Activated naive CD4-positive, alpha-beta T cell (primary cell): Measurements from ENCODE around the gene CMTM7.

Source experiments
- DNase-seq, 4 experiments: peaks; one replicate each; lab custom pipeline; 2025; lab: John Stamatoyannopoulos, UW

Gene CMTM7

DNA sequence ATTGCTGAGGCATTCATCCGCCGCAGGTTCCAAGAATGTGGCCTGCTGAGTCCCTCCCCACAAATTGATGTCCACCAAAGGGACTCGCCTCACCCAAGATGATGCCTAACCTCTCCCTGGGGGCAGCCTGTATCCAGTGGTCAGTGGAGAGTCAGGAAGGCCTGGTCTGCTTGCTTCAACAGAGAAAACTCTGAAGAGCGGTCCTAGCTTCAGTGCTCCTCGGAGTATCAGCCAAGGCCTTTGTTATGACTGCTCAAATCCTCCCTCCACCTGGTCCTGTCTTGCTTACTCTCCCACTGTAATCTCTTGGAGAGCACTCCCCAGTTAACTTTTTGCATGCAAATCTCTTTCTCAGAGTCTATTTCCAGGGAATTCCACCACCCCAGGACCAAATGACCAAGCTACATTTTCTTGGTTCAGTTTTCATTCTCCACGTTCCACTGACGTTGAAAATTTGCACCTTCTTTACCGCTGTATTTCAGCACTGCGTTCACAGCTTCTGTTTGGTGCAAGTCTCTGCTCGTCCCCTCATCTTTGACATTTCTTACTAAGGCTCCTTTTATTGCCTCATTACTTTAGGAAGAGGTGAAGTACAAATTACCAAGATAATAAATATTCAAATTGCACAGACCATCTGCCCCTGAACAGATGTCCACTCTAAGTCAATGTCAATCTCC lies 22.3 kb downstream of the CMTM7 start:
- no peak for DNase-seq

DNA sequence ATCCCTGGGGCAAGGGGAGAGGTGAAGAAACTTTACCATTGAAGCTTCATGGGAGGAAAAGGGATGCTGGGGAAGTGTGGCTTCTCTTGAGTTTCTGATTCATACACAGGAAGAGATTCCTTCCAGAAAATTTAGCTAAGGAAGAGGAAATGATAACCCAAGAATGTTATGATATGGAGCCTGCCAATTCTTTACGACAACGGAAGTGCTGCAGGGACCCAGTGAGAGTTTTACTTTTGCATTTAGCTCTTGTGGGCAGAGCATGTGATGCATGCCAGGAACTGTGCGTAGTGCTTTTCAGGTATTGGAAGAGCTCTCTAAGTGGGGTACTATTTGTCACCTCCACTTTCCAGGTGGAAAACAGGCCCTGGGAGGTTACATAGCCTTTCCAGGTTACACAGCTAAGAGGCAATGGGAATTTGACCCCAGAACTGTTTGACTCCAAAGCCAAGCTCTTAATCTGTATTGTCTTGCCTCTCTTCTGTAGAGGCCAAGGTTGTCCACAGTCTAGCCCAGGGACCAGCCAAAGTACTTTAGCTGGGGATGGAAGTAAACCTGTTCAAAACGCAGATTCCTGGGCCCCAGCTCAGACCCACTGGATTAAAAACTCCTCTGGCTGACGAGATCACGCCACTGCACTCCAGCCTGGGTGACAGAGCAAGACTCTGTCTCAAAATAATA lies 23.0 kb downstream of the CMTM7 start:
- DNase-seq, result peak in 1 of 4 experiments; percentile 26

DNA sequence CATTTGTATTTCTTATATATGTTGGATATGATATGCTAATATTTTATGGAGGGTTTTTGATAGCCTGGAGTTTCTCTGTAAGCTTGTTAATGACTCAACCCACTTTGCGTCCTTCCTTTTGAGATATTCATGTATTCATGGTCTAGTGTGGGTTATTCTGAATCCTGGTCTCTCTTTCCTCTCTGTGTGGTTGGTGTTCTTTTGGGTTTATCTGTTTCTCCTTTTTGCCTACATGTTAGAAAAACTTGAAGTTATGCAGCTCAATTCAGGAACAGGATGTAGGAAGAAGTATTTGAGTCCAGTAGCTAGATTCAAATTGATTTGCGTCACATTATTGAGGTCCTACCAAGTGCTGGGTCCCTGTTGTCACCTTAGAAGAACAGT lies 28.1 kb downstream of the CMTM7 start:
- DNase-seq, result no peak

DNA sequence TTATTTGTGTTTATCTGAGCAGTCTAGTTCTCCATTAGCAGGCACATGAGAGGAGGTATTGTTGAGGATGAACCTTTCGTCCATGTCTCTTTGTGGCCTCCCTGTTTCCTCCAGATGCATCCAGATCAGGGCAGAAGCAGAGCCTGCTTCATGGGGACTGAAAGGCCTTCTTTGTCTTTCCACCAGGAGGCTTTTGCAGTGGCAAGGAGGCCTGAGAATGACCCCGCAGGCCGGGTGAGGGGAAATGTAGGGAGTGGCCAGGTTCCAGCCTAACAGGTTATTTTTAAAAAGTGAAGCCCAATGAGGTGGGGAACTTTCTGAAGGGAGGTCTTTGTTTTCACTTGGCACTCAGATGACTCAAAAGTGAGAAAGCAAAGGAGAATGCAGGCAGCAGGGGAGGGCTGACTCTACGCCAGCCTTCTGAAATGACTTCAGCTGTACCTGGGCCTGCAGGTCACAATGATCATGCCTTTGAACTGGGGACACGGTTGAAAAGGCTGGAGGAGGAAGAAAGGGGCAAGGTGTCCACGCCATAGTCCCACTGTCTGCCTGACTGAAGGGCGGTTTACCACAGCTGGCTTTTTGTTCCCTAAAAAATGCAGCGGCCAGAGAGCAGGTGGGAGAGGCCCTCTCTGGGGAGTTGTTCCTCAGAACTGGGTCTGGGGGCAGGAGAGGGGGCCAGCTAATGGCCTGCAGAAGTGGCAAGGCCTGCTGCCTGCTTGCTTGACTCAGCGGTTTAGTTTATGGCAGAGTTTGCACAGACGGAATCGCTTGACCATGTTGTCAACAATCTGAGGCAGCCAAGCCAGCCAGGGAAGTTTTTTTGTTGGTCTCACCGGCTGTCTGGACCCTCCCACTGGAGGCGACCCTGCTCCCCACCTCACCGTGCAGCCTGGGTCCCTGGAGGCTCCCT lies 28.7 kb downstream of the CMTM7 start:
- no peak for DNase-seq

GRCh38 chr3:32421185-32421584 lies 29.5 kb downstream of the CMTM7 start:
- DNase-seq, result no peak

GRCh38 chr3:32421991-32422859 lies 30.6 kb downstream of the CMTM7 start:
- DNase-seq, result no peak

DNA sequence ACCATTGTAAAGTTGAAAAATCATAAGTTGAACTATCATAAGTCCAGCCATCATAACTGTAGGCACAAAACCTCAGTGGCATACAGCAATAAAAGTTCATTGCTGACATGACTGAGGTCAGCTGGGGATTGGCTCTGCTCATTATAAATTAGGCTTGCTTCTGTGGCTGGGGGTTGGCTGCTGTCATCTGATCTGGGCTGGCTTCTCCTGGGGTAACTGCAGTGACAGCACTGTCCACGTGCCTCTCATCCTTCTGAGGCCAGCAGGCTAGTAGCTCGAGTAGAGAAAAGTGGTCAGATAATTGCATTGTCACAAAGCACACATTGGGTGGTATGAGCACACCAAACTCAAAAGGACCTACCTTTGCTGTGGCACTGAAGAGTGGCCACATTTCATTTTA lies 31.3 kb downstream of the CMTM7 start:
- no peak for DNase-seq

DNA sequence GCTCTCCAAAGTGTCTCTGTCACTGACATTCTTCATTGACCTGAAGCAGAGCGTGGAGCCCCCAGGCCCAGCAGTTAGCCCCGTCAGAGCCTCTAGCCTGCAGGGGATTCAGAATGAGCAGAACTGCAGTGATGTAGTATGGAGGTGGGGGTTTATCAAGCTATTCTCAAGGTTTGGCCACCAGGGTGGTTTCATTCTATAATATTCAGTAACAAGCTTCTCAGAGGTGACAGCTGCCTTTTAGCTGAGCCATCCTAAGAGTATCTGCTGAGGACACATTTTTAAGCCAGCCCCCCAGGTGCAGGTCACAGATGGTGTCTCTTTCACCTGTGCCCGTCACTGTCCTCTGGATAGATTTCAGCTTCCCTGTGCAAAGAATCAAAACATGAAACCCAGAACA lies 31.9 kb downstream of the CMTM7 start:
- DNase-seq, result no peak

- DNase-seq, result no peak
Measured at GRCh38 chr3:32423956-32424557, 32.4 kb downstream of the CMTM7 start.

- no peak for DNase-seq
Measured at GRCh38 chr3:32424581-32425250, 33.1 kb downstream of the CMTM7 start.

DNA sequence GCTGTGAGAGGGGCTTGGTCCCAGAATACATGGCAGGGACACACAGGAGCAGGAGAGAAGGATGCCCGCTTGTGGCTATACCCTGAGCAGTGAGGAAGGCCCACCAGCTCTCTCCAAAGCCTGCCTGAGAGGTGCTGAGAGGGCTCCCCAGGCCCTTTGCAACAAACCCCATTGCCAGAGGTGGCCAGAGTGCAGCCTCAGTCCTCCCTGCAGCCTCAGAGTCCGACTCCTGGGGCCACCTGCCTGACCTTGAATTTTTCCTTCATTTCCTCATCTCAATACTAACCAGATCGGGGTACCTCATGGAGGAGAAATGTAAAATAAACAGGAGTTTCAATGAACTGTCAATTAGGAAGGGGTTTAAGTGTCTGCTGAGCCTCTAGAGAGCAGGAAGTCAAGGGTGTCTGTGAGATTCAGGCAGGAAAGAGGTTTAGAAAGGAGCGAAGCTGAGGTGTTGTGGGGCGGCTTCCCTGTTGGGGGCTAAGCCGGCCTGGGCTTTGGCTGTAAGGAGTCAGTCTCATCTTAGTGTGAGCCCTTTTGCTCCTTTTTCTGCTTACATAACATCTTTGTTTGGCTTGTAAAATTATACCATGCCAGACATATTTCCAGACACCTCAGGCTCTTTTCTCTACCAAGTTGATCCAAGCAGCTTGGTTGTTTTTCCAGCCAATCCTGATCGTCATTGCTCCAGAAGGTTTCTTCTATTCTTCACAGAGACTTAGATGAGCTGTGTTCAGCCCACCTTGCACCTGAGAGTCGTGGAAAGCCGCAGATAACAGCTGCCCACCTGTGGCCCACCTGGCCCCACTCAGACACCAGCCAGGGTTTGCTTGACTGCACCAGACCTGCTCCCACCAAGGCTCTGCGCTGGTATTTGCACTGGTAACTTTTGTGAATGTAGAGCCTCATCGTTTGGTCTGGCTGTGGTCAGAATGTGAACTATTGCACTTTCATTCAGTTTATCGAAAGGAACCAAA lies 36.7 kb downstream of the CMTM7 start:
- peak in 2 of 4 experiments; percentile 10 to 20 for DNase-seq

DNA sequence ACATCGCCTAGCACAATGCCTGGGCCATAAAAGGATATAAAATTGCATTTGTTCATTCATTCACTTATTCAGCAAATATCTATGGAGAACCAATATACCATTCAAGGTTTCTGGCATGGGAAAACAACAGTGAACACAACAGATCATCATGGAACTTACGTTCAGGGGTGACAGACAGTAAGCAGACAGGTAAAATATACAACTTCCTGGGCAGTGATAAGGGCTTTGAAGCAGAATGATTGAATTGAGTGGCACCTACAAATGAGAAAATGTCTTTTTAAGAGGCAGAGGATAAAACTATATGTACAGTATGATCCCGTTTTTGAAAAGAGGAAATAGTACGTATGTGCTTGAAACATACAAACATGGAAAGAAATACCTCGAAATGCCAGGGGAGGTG lies 39.2 kb downstream of the CMTM7 start:
- no peak for DNase-seq

- DNase-seq, result no peak
Measured at GRCh38 chr3:32431481-32431880, 39.8 kb downstream of the CMTM7 start.

DNA sequence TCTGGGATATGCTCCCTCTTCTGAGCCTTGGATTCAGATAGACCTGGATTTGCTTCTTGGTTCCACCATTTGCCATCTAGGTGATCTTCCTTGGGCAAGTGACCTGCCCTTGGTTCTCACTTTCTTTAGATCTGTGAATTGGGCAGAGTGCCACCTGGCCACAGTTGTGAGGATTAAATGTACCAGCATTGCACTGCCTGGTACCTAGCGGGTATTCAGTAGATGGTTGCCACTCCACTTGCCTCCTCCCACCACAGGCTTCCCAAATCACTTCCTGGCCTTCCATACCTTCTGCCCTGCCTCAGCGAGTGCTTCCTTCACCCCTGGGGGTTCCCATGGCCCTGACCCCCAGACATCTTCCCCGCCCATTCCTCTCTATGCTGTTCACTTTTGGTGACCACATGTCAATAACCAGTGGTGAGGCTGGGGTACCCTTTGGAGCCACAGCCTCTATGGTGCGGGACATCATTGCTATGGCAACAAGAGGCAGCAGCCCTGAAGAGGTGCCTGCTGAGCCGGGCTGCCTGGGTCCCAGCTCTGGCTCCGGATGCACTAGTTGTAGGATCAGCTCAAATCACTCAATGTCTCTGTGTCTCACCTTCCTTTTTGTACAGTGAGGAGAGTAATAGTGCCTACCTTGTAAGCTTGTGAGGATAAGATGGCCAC lies 40.5 kb downstream of the CMTM7 start:
- no peak for DNase-seq

- no peak for DNase-seq
Measured at GRCh38 chr3:32432711-32433530, 41.3 kb downstream of the CMTM7 start.

DNA sequence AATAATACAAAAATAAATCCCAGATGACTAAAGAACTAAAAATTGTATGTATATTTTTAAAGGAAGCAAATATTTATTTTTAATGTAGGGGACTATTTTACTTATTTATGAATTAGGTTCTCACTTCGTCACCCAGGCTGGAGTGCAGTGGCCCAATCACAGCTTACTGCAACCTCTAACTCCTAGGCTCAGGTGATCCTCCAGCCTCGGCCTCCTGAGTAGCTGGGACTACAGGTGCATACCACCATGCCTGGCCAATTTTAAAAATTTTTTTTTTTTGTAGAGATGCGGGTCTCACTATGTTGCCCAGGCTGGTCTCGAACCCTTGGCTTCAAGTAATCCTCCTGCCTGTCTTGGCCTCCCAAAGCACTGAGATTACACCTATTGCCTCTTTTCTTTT lies 42.6 kb downstream of the CMTM7 start:
- no peak for DNase-seq

DNA sequence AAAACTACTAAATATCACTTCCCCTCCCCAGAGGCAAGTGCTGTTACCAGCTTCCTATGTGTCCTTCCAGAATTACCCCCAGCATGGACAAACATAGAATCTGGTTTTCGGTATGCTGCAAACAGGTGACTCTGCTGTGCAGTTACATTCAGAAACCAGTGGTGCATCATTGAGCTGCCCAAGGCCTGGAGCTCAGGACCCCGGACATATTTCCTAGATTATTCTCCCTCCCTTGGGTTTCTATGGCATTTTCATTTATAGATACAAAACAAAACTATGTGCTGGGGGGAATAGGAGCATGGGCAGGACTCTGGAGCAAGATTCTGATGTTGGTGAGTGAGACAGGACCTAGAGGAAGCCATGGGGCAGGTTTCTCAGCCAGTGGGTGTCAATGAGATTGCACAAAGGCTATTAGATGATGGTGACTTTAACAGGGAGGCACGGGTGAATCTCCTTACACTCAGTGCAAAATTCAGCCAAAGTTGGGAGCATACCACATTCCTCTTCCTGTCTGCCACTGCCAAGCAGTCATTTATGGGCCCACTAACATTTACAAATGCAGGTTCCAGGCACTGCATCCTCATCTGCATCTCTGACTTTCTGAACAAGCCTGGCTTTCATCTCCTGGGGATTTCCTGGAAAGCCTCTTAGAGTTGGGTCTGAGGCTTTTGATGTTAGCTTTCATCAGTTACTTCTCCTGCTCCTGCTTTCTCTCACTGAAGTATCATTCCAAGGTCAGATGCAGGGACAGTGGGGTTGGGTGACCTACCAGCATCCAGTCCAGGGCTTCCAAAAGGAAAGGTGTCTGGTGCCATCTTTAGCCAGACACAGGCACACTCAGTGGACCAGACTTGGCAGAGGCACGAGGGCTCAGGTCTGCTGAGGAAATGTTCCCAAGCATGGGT lies 44.5 kb downstream of the CMTM7 start:
- no peak for DNase-seq
